HG02970 (cell line): ENCODE data around the gene LMTK3.

Experiments
- ATAC-seq: cut with Tn5 transposase; IDR thresholded peaks from one replicate; pipeline ENCODE4 v1.9.1; 2021; ENCODE audit warnings: mild to moderate bottlenecking, moderate library complexity, moderate number of reproducible peaks; ENCODE audit not compliant: unreplicated experiment, low FRiP score

LMTK3 gene

GRCh38 chr19:48511800-48512503 lies at the start of gene LMTK3:
LMTK3 (minus strand) TSS chr19:48511835; CDS start chr19:48511576, 259 bp downstream.
- ATAC-seq, result no peak

DNA sequence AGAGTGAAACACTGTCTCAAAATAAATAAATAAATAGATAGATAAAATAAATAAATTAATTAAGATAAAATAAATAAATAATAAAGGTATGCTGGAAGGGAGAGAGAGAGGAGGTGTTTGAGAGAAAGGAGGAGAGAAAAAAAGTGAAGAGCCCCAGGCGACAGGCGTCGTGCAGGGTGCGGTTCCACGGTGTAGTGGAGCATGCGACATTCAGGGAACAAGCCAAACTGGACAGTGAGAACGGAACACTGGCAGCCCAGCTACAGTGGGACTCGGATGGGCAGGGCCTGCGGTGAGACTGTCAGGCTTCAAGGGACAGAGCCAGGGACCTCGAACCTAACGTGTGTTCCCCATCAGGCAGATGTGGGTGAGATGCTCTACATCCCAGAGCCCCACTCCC lies 49.8 kb upstream of the LMTK3 start:
- no peak for ATAC-seq

DNA sequence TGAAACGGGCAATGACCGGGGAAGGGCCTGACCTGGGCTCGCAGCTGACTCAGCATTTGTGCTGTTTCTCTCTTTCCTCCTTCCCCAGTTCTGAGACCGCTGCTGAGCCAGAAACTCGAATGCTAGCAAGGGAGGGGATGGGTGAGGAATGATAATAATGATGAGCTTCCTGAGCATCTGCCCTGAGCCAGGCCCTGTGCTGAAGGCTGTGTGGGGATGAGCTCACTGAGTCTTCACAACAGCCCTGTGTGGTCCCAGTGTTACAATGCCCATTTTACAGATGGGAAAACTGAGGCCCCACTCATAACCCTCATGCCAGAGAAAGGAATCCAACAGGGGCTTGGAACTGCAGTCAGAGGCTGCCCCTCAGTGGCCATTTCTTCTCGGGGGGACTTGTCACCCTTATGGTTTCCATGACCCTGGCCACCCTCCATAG lies 48.5 kb upstream of the LMTK3 start:
- no peak for ATAC-seq

DNA sequence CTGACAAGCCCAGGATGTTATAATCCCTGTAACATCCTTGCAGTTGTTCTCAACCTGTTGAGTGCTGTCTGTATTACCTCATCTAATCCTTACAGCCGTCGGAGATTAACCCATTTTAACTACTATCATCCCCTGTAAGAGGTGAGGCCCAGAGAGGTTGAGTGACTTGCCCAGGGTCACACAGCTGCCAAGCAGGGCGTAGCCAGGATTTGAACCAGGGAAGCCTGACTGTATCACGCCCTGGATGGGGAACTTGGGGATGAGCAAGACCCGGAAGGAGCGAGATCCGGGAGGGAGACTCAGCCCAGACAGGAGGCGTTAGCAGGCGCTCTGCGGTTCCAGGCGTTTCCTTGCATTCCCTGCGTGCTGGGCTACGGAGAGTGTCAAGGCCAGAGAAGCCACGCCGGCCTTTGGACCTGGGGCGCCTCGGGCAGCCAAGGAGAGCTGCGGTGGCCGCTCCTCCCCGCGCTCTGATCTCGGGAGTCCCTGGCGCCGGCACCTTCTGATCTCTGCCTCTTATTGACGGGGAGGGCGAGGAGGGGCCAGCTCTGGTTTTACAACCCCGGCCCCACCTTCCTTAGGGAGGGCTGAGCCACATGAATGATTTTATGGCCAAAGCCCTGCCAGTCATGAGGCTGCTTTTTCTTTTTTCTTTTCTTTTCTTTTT lies 46.5 kb upstream of the LMTK3 start:
- no peak for ATAC-seq

- no peak for ATAC-seq
Observed at GRCh38 chr19:48556825-48557224, 45.2 kb upstream of the LMTK3 start.

DNA sequence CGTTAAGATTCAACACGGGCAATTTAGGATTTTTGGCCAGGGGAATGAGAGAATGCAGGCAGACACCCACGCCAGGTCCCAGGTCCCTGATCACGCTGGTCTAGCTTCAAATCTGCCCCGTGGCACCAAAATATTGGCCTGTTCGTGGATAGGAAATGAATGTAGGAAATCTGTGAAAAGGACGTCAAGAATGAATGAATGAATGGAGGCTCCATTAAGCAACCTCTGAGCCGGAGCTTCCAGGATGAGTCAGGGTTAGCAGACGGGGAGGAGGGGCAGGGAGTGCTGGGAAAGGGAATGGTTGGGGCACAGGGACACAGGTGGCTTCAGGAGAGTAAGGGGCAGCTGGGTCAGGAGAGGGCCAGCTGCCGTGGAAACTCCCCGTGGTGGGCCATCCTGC lies 44.5 kb upstream of the LMTK3 start:
- ATAC-seq, result no peak

DNA sequence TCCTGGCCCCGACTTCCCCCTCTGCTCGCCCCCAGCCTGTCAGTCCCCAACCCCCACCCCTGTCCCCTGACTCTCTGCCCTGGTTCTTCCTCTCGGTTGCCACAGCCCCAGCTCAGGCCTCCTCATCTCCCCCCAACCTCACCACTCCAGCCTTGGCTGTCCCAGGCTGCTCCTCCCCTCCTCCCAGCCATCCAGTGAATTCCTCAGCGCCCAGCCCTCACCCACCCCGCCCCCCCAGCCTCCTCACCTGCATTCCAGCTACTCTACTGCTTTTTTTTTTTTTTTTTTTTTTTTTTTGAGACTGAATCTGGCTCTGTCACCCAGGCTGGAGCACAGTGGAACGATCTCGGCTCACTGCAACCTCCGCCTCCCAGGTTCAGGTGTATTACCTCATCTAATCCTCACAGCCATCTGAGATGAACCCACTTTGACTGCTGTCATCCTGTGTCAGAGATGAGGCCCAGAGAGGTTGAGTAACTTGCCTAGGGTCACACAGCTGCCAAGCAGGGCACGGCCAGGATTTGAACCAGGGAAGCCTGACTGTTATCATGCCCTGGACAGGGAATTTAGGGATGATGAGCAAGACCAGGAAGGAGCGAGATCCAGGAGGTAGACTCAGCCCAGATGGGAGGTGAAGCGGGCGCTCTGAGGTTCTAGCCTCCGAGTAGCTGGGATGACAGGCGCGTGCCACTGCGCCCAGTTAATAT lies 42.9 kb upstream of the LMTK3 start:
- ATAC-seq, result no peak

- no peak for ATAC-seq
Observed at GRCh38 chr19:48553676-48554384, 42.2 kb upstream of the LMTK3 start.

- no peak for ATAC-seq
Observed at GRCh38 chr19:48552406-48553322, 41.0 kb upstream of the LMTK3 start.

GRCh38 chr19:48551437-48552302 lies 40.0 kb upstream of the LMTK3 start, which contains the start of gene SULT2B1:
SULT2B1 (plus strand) TSS chr19:48552172; CDS start chr19:48552253, 81 bp downstream.
- ATAC-seq, result no peak

DNA sequence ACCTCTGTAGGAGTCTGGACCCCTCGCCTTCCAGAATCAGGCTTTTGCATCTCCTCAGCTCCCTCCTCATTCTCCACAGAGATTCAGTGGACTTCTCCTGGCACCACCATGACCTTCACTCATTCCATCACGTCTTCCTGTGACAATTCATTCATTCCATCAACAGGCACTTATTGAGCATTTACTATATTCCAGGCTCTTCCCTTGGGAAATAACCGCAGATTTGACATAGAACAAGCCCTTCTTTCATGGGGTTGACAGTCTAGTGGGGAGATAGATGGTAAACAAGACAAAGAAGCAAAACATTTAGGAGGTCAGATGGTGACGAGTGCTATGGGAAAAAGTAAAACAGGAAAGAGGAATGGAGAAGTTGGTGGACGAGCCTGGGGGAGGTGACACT lies 37.7 kb upstream of the LMTK3 start:
- ATAC-seq, result no peak

DNA sequence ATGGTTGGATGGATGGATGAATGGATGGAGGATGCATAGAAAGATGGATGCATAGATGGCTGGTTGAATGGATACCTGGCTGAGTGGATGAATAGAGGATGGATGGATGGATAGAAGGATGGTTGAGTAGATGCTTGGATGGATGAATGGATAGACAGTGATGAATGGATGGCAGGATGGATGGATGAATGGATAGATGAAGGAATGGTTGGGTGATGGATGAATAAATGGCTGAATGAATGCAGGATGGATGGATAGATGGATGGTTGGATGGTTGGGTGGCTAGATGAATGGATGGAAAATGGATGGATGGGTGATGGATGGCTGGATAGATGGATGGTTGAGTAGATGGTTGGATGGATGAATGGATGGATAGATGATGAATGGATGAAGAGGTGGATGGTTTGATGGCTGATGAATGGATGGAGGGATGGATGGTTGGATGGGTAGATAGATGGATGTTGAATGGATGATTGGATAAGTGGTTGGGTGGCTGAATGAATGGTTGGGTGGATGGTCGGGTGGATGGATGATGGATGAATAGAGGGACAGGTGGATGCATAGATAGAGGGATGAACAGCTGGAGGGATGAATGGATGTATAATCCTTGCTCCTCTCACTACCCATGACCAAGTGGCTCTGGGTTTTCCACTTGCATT lies 36.7 kb upstream of the LMTK3 start:
- no peak for ATAC-seq

DNA sequence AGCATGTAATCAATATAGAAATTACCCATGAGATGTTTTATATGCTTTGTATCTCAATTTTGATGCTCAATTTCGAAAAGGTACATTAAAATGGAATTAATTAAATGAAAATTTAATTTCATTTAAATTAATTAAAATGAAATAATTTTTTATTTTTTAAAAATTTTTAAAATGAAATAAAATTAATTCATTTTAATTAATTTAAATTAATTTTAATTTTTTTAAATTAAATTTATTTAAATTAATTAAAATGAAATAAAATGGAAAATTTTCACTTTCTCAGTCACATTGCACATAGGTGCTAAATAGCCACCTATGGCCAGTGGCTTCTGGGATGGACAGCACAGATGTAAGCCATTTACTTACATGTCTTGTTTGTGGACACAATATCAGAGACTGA lies 36.1 kb upstream of the LMTK3 start:
- ATAC-seq, result no peak

DNA sequence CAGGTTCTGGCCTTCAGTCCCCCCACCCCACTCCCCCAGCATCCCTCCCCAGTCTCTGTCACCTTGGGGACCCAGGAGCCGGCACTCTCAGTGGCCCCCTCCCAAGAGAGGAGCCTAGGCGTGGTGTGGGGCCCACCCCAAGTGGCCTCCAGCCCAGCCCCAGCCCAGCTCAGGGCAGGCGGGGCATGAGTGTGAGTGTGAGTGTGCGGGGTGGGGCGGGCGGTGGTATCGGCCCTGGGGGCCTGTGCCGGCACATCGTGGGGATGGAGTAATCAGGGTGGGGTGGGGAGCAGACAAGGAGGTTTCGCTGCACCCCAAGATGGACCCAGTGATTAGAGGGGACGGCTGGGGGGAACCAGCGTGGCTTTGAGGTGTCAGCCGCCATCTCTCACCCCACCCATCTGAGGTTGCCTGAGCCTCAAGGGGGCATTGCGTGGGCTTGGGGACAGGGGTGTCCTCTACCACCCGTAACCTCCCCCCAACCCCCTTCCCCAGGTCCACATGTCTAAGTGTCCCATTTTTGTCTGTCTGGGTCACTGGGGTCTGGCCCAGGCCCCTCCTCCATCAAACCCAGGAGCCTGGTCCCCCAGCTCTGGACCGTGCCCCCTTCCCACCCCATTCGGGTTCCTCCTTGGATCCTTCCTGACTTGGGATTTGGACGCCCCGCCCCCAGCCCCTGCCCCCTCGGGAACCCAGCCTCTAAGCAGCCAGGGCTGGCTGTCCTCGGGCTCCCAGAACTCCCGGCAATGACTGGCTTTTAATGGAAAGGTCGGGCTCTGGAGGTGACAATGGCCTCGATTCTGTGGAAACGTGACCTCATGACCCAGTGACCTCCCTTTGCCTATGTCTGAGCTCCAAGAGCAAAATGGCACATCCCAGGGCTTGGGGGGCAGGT lies 33.5 kb upstream of the LMTK3 start:
- no peak for ATAC-seq

GRCh38 chr19:48543121-48543710 lies 31.6 kb upstream of the LMTK3 start:
- ATAC-seq, result no peak

DNA sequence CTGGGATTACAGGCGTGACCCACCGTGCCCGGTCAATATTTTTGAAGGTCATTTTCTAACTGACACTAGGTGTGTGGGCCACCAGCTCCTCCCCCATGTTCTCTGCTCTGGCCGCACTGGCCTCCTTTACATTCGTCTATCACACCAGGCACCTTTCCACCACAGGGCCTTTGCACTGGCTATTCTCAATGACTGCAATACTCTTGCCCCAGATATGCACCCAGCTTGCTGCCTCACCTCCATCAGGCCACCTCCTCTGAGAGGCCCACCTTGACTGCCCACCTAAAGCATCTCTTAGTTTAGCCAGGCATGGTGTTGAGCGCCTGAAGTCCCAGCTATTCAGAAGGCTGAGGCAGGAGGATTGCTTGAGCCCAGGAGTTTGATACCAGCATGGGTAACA lies 30.2 kb upstream of the LMTK3 start:
- no peak for ATAC-seq

DNA sequence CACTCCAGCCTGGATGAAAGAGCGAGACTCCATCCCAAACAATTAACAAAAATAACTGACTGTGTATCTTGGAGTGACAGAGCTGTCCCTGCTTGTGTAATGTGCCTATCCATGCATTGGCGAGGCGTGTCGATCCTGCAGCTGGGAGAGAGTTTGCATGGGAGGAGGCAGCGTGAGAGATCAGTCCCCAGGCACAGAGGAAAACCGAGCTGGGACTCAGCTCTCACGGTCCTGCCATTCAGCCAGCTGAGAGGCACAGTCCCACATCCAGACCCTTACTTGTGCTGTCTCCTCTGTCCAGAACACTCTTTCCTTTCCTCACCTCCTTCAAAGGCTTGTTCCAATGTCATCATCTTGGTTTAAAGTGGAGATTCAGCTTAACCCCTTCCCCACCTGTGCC lies 28.5 kb upstream of the LMTK3 start:
- no peak for ATAC-seq
